ENCODE measurements around the gene ITIH2.
"Not testable (repeated sequence)": the region's sequence is repeated elsewhere in the genome, so short reads cannot be mapped to it uniquely, and the experiment has no call there.

The ITIH2 gene

DNA sequence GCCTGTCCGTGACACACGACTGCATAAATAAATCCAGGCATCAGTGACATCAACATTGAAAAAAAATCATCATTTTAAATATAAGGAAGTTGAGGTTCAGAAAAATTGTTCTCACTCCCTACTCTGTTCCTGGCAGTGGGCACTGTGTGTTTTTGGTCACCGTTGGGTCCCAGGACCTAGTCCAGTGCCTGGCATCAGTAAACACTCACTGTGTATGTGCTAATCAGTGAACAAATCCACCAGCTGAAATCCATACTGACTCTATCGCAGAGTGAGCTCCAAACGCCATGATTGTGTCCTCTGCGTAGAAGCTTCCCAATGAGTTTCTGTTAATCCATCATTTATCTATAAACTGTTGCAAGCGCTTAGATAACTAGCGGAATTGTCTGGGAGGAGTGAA is 41.2 kb downstream of the ITIH2 start:
- in situ Hi-C loops (cut with MboI; ENCODE audit: low sequenced_read_pairs), result no loop called here

DNA sequence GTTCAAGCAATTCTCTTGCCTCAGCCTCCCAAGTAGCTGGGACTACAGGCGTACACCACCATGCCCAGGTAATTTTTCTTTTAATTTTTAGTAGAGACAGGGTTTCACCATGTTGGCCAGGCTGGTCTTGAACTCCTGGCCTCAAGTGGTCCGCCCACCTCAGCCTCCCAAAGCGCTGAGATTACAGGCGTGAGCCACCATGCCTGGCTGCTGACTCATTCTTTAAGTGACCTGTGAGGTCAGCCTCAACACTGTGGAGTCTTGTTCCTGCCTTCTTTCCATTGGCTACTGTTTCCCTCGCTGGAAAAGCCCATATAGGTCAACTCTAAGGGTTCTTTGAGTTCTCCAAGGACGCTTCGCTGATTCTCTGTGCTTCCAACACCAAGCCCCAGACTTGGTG is 45.5 kb downstream of the ITIH2 start:
- in situ Hi-C loops (cut with MboI; ENCODE audit: low sequenced_read_pairs), result not testable (repeated sequence)

DNA sequence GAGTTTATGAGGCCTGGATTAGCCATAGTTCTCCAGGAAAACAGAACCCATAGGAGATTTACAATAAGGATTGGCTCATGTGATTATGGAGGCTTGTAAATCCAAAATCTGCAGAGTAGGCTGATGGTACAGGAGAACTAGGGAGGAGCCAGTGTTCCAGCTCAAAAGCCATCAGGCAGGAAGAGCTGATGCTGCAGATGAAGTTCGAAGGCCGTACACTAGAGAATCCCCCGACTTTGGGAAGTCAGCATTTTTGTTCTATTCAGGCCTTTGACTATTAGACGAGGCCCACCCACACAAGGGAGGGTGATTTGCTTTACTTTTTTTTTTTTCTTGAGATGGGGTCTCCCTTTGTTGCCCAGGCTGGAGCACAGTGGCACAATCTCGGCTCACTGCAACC is 47.1 kb downstream of the ITIH2 start:
- in situ Hi-C loops (cut with MboI; ENCODE audit: low sequenced_read_pairs), result no loop called here

DNA sequence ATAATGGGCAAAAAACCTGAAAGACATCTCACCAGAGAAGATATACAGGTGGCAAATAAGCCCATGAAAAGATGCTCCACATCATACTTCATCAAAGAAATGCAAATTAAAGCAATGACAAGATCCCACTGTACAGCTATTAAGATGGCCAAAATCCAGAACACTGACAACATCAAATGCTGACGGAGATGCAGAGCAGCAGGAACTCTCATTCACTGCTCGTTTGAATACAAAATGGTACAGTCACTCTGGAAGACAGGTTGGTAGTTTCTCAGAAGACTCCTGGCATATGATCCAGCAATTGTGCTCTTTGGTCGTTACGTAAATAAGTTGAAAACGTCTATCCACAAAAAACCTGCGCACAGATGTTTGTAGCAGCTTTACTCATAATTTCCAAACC is 49.1 kb downstream of the ITIH2 start:
- in situ Hi-C loops (cut with MboI; ENCODE audit: low sequenced_read_pairs), result no loop called here

DNA sequence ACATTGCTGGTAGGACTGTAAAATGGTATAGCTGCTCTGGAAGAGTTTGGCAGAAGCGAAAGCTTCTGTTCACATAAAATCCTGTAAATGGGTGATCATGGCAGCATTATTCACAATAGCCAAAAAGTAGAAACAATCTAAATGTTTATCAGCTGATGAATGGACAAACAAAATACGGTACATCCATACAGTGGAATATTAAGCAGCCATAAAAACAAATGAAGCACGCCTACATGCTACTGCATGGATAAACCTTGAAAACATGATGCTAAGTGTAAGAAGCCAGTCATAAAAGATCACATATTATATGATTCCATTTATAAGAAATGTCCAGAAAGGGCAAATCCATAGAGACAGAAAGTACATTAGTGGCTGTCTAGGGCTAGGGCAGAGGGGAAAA is 52.0 kb downstream of the ITIH2 start:
- in situ Hi-C loops (cut with MboI; ENCODE audit: low sequenced_read_pairs), result no loop called here

DNA sequence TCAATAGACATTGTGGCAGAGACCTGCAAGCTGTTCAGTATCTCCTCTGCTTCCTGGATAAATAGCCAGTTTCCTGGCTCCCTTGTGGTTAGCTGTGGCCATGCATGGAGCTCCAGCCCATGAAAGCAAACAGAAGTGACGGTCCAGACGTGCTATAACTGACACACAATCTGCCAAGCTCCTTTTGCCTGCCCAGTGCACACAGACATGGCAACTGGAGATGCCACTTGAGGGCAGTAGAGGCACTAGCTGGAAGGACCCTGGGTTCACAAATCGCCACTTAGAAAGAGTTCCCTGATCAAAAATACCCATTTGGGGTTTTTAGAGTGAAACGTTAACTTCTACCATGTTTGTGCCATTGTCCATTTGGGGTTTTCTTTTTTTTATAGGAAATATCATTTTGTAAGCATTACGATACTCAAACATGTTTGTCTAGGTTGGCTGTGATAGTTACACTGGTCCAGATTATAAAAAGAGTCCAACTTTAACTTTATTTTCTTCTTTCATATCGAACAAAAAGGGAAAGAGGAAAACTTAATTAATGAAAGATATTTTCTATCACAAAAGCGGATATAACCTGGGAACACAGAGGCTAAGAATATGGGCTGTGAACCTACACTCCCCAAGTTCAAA is 53.4 kb downstream of the ITIH2 start:
- in situ Hi-C loops (cut with MboI; ENCODE audit: low sequenced_read_pairs), result no loop called here

DNA sequence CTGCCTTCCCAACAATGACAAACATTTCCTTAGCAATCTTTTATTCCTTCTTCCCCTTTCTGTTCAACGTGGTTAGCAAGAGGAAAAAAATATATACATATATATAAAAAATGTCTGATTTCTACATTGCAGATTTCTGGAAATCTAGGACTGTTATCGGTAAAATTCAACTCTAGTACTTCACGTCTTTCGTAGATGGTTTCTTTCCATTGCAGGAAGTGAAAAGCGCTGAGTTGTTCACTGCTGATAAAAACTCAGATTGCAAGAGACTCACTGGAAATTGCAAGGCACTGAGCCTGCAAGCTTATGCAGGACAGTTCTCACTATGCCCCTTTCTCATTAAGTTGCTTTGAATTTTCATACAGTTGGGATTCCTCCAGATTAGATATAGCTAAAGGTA is 60.8 kb downstream of the ITIH2 start:
- in situ Hi-C loops (cut with MboI; ENCODE audit: low sequenced_read_pairs), result no loop called here

DNA sequence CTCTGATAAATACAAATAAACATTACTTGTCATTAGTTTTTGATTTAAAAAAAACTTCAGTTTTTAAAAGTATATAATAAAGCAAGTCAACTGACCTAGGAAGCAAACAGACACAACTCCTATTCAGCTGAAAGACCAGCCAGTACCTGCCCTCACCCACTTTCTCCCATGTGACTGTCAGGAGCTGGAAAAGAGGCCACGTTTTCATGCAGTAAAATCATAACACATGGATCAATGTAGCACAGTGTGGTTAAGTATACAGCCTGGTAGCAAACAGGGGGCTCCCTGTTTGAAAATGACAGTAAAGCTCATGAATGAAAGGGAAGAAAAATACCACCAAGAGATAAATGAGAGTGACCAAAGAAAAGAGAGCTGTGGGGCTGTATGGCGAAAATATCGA is 63.1 kb downstream of the ITIH2 start:
- in situ Hi-C loops (cut with MboI; ENCODE audit: low sequenced_read_pairs), result no loop called here

DNA sequence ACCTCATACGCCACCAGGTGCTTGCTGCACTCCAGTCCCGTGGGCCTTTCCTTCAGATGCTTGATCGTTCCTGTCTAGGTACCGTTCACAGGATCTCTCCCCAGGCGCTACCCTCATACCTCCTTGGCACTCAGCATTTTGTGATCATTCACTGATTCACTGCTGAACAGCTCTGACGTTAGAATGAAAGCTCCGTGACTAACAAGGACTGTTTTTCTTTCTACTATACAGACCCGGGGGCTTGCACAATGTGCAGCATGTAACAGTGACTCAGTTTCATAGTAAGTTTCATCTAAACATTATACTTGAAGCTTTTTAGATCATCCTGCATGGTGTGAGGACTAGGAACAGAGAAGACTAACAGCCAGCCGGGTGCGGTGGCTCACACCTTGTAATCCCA is 64.1 kb downstream of the ITIH2 start:
- in situ Hi-C loops (cut with MboI; ENCODE audit: low sequenced_read_pairs), result no loop called here

DNA sequence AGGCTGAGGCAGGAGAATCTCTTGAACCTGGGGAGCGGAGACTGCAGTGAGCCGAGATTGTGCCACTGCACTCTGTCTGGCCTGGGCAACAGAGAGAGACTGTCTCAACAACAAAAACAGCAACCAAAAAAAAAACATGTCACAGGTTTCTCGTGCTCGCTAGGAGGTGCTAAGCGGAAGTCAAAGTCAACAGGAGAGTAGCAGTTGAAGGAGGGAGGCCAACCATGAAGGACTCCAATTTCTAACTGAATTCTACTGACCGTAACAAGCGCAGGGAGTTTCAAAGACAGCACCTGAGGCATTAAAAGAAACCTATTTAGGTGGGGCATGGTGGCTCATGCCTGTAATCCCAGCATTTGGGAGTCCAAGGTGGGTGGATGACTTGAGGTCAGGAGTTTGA is 65.3 kb downstream of the ITIH2 start:
- in situ Hi-C loops (cut with MboI; ENCODE audit: low sequenced_read_pairs), result no loop called here

DNA sequence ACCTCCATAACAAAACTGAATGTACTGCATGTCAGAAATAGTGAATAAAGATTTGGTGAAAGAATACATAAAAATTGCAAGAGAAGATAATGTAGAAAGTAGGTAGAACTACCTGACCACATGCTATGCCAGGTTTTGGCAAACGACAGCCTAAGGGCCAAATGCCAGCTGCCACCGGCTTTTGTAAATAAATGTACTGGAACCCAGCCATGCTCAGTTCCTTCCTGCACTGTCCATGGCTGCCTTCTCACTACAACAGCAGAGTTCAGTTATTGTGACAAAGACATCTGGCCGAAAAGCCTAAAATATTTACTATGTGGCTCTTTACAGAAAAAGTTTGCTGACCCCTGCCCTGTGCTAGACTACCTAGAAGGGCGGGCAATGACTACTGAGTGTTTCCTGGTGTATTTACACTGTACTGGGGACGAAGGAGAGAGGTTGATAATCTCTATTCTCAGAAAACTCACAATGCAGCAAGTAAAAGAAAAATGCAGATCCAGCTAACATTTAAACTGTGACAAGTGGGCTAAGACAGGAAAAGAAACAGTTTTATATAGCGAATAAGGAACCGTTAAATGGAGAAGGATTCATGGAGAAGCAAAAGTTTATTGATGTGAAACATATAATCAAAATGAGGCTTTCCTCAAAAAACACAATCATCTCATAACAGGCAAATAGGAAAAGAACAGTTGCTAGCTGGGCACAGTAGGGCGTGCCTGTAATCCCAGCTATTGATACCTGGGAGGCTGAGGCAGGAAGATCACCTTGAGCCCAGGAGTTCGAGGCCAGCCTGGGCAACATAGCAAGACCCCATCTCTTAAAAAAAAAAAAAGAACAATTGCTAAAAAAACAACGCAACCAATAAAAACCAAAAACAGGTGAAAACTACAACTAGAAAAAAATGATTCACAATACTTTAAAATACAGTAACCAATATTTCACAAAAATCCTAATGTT is 71.0 kb downstream of the ITIH2 start:
- in situ Hi-C loops (cut with MboI; ENCODE audit: low sequenced_read_pairs), result no loop called here

DNA sequence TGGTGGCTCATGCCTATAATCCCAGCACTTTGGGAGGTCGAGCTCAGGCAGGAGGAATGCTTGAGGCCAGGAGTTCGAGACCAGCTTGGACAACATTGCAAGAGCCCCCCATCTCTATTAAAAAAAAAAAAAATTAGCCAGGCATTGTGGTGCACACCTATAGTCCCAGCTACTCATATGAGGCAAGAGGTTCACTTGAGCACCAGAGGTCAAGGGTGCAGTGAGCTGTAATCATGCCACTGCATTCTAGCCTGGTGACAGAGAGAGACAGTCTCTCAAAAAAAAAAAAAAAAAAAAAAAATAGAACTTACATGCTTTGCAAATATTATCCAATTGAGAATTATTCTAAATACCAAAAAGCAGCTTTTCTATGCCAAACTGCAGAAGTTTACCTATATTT is 73.7 kb downstream of the ITIH2 start:
- in situ Hi-C loops (cut with MboI; ENCODE audit: low sequenced_read_pairs), result no loop called here

DNA sequence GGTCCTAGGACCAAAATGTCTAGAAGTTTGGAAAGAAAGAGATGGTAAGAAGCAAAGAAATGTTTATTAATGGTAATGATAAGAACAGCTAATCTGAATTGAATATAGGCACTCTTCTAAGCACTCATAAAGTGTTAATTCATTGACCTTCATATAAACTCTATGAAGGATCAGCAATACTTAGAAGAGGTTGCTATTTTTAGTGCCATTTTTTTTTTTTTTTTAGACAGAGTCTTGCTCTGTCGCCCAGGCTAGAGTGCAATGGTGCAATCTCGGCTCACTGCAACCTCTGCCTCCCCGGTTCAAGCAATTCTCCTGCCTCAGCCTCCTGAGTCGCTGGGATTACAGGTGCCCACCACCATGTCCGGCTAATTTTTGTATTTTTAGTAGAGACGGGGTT is 79.1 kb downstream of the ITIH2 start:
- in situ Hi-C loops (cut with MboI; ENCODE audit: low sequenced_read_pairs), result not testable (repeated sequence)

DNA sequence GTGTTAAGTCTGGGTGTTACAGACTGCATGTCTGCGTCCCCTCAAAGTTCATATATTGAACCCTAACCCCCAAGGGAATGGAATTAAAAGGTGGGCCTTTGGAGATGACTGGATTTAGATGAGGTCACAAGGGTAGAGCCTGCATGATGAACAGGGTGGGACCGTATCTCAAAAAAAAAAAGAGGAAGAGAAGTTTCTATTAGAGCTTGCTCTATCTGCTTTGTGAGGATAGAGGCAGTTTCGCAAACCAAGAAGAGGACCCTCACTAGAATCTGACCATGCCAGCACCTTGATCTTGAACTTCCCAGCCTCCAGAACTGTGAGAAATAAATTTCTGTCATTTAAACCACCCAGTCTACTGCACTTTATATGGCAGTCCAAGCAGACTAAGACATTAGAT is 83.3 kb downstream of the ITIH2 start:
- in situ Hi-C loops (cut with MboI; ENCODE audit: low sequenced_read_pairs), result no loop called here

DNA sequence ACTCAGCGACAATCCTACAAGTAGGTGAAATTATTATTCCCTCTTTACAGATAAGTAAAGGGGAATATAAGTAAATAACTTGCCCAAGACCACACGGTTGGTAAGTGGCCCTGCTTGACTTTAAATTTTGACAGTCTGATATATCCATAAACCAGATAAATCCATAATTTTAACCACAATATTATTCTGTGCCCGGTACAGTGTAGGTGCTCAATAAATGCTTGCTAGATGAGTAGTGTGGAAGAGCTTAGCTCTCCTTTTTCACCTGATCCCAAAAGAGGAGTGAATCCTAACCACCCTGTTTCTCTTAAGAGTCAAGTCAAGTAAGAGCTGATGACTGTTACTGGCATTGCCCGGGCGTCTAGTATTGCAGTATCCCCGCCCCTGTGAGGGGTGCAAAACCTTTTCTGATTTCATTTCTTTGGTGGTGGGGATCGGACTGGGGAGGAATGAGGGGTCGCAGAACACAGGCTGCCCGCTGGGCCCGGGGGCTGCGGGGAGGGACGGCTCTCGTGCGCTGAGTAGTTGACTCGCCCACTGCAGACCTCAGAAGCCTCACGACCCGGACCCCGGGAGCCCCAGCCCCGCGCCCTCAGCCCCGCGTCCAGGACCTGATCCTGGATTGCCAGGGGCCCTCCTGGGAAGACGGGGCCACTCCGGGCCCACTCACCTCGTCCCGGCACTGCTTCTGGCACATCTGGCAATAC is 84.2 kb downstream of the ITIH2 start:
- in situ Hi-C loops (cut with MboI; ENCODE audit: low sequenced_read_pairs), result no loop called here

DNA sequence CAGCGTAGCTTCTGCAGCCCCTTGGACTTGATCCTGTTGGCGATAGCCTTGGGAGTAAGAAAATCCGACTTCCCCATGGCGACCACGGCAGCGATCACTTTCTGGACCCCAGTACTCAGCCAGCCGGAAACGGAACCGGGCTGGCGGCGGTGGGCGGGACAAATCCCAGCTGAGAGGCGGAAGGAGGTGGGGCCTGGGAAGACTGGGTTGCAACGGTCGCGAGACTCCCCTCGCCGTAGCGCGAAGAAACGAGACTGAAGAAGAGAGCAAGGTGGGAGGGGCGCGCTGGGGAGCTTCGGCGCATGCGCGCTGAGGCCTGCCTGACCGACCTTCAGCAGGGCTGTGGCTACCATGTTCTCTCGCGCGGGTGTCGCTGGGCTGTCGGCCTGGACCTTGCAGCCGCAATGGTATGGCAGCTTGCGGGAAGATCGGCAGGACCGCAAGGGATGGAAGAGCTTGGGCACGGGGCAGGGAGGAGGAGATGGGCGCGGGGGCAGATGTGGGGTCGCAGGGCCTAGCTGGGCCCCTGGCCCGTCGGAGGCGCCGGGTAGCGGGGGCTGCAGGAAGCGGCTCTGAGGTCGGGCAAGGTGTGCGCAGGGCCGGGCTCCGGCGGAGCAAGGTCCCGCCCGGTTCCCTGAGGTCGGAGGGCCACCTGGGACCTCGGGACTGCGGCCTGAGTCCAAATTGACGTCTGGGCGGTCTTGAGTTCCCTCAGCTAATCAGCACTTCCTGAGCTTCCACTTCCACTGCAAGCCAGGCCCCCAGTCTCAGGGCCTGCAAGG is 84.9 kb downstream of the ITIH2 start, which contains the start of the genes ATP5F1C and KIN:
TSS of gene ATP5F1C (plus strand) at position 321 of the 782 bp plus-strand sequence. CDS start at position 352, 31 bp downstream.
TSS of gene KIN (minus strand) at position 137 of the 782 bp plus-strand sequence. CDS start at position 77, 60 bp downstream.
- in situ Hi-C loops (cut with MboI; ENCODE audit: low sequenced_read_pairs), result no loop called here

DNA sequence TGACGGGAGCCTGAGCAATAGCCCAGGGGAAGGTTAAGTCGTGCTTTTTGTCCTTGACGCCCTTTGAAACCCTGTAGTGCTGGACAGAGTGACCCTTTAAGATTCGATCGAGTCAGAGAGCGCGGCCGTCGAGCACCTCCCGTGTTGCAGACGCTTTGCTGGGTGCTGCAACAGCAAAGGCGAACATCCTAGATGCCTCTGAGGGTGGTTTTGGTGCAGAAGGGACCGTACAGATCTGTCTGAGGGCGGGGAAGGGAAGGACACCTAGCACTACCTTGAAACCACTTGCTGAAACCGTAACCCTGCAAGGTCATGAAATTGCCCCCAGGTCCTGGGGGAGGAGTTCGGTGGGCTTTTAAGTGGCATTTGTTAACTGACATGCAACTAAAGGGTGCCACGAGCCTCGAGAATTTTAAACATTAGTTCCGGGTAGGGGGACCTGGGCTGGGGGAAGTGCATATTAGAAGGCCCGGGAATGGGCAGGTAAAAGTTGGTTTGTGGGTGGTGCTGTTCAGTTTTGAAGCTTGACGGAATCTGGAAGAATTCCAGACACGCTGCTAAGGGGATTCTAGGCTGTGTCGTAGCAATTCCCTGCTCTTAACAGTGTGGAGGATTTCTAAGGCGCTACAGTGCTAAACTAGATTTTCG is 85.6 kb downstream of the ITIH2 start:
- in situ Hi-C loops (cut with MboI; ENCODE audit: low sequenced_read_pairs), result no loop called here

DNA sequence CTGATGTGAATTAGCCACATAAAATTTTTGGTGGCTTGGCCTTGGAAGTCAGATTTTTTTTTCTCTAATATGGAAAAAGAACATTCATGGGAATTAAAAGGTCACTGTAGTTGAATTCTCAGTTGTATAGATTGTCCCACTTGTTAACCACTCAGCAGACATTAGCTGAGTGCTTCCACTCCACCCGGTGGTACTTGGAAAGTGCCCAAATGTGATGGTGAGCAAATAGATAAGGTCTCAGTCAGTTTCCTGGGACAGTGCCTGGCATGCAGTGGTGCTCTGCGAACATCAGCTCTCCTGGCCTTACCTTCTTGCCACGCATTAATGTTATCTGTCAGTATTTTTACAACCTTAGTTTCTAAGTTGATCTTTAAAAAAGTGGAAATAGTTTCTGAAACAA is 86.3 kb downstream of the ITIH2 start:
- in situ Hi-C loops (cut with MboI; ENCODE audit: low sequenced_read_pairs), result no loop called here

DNA sequence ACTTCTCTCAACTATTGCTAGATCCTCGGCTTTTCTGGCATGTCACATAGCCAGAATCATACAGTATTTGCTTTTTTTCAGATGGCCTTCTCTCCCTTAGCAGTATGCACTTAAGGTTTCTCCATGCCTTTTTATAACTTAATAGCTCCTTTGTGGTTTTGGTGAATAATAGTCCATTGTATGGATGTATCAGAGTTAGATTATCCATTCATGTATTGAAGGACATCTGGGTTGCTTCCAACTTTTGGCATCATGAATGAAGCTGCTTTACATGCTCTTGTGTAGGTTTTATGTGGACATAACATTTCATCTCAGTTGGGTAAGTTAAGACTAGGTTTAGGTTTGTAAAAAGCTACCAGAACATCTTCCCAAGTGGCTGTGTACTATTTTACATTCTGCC is 89.4 kb downstream of the ITIH2 start:
- in situ Hi-C loops (cut with MboI; ENCODE audit: low sequenced_read_pairs), result no loop called here
